Suppressor macrophage (primary cell): ENCODE results near the gene KLK10.
A peak's percentile ranks its signal among the peaks of the same experiment; 100 is the strongest.

Source experiments
- DNase-seq, 4 experiments: peaks; one replicate each; pipeline ENCODE4 v3.0.0-alpha.2; 2020 to 2022

The KLK10 gene

GRCh38 chr19:51025809-51026553, 6.5 kb upstream of the KLK10 start:
- DNase-seq: no peak

- DNase-seq: no peak
Measured at GRCh38 chr19:51025401-51025800, 5.9 kb upstream of the KLK10 start.

GRCh38 chr19:51024924-51025323, 5.4 kb upstream of the KLK10 start:
- no peak for DNase-seq

- DNase-seq: no peak
Measured at GRCh38 chr19:51023946-51024345, 4.4 kb upstream of the KLK10 start.

- DNase-seq: no peak
Measured at GRCh38 chr19:51022526-51022925, 3.0 kb upstream of the KLK10 start.

GRCh38 chr19:51020988-51021651, 1.6 kb upstream of the KLK10 start:
- DNase-seq: peak; percentile 49 to 70 (median 64)

- peak in 2 of 4 experiments; percentile 7 to 38 for DNase-seq
Measured at GRCh38 chr19:51018745-51019543, 565 bp downstream of the KLK10 start.

GRCh38 chr19:51016798-51017683, 2.5 kb downstream of the KLK10 start:
- peak; percentile 63 to 86 (median 68) for DNase-seq

GRCh38 chr19:51015691-51016267, 3.7 kb downstream of the KLK10 start:
- DNase-seq: no peak

- DNase-seq: no peak
Measured at GRCh38 chr19:51014242-51014641, 5.3 kb downstream of the KLK10 start.

- DNase-seq: no peak
Measured at GRCh38 chr19:51012661-51013190, 6.8 kb downstream of the KLK10 start.

- no peak for DNase-seq
Measured at GRCh38 chr19:51010066-51010795, 9.3 kb downstream of the KLK10 start.

- no peak for DNase-seq
Measured at GRCh38 chr19:51009061-51009891, 10.2 kb downstream of the KLK10 start.

- no peak for DNase-seq
Measured at GRCh38 chr19:51007488-51007887, 12.0 kb downstream of the KLK10 start.

GRCh38 chr19:51006406-51006805, 13.1 kb downstream of the KLK10 start:
- DNase-seq: no peak

- no peak for DNase-seq
Measured at GRCh38 chr19:51005248-51005647, 14.3 kb downstream of the KLK10 start.

- DNase-seq: no peak
Measured at GRCh38 chr19:51003316-51003715, 16.2 kb downstream of the KLK10 start.

- DNase-seq: peak in 3 of 4 experiments; percentile 6 to 26 (median 17)
Measured at GRCh38 chr19:51002542-51003311, 16.8 kb downstream of the KLK10 start.

- no peak for DNase-seq
Measured at GRCh38 chr19:51002089-51002532, 17.4 kb downstream of the KLK10 start.
